GM12891 (cell line): ENCODE measurements around the gene BCL11A.

Experiments used
- POLR2A ChIP-seq: IDR thresholded peaks from 2 replicates; pipeline ENCODE4 v1.6.1; 2011; ENCODE audit warnings: low read depth, low read length, control low read depth
- POLR2AphosphoS5 ChIP-seq: IDR thresholded peaks from 2 replicates; pipeline ENCODE4 v1.6.1; 2011; ENCODE audit warnings: low read depth, low read length, control low read depth
- SPI1 ChIP-seq: IDR thresholded peaks from 2 replicates; pipeline ENCODE4 v1.6.1; 2011; ENCODE audit warnings: low read depth, low read length, control low read depth
- TAF1 ChIP-seq: IDR thresholded peaks from 2 replicates; pipeline ENCODE4 v1.6.1; 2011; ENCODE audit warnings: low read depth, low read length, control low read depth

- no peak for TF ChIP-seq TAF1
- TF ChIP-seq POLR2A, result no peak
- no peak for TF ChIP-seq POLR2AphosphoS5
- peak; percentile 93 for TF ChIP-seq SPI1
Measured at GRCh38 chr2:60515721-60516226, 37.7 kb downstream of the BCL11A start.
